ENCODE results near the gene KIF3A.

KIF3A gene

DNA sequence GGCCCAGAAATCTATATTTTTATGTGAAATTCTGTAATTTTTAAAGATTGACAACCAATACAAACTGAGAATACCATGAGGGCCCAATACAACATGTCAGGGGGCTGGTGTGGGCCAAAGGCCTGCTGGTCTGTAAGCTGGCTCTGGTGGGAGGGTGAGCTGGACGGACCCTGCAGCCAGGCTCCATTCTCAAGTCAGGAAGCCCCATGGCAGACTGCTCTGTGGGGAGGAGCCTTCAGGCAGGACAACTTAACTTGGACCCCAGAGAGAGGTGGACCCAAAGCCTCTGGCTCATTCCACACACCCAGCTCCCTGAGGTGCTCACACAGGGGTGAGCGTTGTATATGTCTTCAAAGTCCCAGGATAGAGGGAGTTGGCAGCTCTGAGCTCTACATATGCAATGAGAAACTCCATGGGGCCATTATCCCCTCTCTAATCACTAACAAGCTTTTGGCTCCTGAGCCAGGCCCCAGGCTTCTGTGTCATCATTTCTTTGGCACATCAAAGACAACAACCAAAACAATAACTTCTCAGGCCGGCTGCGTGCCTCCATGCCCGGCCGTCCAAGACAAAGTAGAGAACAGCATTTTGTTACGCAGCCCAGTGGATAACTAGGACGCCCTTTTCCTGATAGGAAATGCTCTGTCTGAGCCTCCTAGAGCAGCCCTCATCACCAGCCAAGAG lies 33.3 kb upstream of the KIF3A start:
- no peak for DNase-seq

DNA sequence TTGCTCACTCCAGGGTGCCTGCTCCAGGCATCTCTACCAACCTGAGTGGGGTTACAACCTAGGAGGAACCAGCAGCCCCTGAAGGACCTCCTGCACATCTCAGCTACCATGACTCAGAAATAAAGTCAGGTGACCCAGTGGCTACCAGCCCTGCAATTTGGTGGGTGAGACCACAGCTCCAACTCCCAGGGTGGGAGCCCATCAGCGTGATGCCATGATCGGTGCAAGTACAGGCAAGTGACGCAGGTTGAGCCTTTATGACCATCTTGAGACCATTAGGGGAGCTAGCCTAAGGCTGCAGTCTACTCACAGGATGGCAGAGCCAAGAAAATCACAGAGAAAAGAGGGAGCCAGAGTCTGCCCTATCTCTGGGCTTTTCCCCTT lies 31.1 kb upstream of the KIF3A start:
- no peak for DNase-seq

DNA sequence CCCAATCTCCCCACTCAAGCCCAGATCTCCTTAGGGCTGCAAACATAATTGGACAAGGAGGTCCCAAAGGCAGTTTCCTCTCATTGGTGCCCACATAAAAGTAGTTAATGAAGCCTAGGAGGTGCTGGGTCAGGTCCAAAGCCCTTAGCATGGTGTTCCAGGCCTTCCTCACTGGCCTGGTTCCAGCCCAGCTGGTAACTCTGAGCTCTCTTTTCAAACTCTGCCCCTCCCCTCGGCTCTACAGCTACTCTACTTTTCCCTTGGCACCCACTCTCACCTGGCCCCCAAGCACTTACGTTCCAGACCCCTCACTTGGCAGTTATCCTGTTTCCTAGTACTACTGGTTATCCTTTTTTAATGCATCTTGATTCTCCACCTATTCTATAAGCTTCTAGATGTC lies 29.8 kb upstream of the KIF3A start:
- DNase-seq = no peak

DNA sequence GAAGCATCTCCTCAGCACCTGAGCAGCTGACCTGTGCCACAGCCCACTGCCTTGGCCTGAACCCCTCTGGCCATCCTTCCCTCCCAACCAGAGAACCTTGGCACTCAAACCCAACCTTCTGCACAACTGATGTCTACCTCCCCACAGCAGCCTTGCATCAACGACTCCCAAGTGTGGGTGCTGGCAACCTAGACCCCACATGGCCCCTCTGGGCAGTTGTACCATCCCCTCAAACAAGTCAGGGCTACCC lies 29.4 kb upstream of the KIF3A start:
- no peak for DNase-seq

DNA sequence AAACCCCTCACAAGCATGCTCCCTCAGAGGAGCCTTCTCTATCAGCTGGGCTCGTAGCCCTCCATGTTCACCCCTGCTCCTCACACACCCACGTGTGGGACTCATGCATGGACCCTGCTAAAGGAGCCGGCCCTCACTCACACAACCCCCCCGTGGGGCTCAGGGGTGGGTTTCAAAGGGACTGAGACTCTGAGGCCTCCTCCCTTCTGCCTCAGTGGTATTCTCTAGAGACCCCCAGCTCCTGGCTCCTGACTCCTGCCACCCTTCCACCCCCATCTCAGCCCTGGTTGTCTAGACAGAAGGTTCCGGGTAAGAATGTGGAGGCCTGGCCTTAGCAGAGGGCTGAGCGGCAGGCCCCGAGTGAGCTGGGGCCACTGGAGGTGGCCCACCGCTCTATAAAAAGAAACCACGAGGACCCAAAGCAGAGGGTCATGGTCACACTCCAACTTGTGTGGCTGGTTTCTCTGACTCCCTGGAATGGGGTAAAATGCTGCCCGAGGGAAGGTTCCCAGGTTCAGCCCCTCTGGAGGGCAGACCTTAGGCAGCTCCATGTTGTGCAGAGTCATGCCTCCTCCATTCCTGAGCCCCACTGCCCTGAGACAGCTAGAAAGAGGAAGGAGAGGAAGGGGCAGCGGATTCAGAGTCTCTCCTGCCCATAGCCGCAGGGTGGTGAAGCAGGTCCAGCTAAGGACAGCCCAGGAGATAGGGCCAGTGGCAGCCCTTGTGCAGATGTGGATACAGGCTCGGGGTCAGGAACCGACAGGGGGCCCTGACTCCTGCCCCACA lies 28.9 kb upstream of the KIF3A start:
- no peak for DNase-seq

DNA sequence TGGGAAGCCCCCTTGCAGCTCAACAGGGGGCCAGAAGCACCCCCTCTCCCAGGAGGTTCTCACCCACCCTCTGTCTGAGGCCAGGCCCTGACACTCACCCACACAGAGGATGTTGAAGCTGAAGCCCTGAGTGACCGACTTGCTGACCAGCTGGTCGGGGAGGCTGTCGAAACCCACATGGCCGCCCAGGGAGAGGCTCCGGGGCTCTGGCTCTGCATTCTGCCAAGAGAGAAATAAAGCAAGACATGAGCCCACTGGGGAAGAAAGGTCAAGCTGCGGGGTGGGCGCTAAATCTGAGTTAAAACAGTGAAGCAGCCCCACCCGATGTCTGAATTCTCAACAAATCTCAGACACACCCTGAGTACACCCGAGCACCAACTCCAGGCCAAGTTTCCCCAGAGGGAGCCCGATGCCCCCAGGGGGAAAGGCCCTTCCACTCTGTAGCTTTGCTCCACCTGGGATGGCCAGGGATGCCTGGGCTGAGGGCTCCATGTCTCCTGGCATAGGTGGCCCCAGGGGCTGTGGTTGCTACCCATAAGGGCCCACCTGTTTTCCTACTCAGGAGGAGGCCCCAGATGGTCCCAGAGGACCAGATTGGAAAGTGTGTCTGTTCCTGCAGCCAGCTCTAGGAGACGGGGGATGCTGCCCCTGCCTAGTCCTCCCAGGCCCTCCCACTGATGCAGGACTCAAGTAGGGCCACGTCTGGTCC lies 28.1 kb upstream of the KIF3A start:
- DNase-seq = no peak

DNA sequence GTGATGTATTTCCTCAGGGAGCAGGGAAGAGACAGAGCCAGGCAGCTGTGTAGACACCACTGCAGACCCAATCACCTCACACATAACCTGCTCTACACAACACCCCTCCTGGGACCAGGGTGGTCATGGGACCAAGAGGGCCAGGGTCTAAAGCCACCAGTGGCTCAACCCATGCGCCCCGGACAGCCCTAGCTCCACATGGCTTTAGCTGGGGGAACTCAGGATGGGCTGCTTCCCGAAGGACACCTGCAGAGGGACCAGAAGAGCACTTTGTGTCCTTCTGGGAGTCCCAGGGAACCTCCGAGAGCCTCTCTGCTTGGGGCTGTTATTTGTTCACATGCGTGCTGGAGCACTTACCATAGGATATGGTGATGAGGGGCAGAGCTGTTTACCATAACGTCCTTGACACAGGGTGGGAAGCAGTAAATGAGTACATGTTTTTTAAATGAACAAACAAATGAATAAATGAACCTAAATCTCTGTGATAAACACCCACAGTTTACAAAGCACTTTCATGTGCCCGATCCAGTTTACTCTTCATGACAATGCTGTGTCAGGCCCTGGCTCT lies 27.4 kb upstream of the KIF3A start:
- no peak for DNase-seq

DNA sequence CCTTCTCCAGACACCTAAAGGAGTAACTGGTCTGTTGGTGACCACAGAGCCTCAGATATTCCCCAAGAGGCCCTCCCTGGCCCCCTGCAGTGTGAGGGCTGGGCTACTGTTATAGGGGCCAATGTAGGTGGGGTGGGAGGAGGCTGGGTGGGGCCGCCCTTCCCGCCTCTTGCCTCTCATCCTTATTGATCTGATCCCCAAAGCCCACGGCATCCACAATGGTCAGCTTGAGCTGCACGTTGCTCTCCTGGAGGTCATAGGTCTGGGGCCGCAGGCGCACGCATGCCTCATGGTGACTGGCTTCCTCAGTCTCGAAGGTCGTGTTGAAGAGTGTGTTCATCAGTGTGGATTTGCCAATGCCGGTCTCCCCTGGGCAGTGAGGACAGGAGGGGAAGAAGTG lies 26.7 kb upstream of the KIF3A start:
- no peak for DNase-seq

DNA sequence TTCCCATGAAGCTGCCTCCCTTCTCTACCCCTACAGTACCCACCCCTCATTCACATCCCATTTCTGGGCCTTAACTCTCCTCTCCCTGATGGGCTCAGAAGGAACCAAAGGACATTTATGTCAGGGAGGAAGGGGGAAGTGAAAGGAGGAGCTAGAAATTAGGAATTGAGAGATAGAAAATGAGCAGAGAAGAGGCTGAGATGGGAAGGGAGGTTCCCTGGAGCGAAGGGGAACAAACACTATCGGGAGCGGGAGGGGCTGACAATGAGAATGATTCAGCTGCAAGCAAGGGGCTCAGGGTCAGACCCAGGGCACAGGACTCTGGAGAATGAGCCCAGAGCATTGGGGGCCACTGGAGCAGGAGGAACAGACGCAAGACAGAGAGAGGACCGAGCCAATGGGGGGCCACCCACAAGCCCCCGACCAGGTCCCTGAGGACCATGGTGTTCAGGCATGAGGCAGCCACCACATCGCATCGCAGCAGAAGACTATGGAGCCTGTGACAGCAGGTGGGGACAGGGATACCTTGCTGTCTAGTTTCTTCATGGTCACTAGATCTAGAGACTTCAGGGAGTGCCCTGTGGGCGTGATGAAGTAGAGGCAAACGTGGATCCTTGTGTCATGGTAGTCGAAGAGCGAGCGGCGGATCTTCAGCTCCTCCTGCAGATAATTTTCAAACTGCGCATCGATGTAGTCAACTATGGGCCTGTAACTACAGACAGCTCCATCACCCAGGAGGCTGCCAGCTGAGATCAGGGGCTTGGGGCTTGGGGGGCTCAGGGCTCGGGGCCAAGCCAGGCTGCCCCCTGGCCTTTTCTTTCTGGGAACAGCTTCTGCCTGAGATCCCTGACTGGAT lies 26.1 kb upstream of the KIF3A start:
- no peak for DNase-seq

DNA sequence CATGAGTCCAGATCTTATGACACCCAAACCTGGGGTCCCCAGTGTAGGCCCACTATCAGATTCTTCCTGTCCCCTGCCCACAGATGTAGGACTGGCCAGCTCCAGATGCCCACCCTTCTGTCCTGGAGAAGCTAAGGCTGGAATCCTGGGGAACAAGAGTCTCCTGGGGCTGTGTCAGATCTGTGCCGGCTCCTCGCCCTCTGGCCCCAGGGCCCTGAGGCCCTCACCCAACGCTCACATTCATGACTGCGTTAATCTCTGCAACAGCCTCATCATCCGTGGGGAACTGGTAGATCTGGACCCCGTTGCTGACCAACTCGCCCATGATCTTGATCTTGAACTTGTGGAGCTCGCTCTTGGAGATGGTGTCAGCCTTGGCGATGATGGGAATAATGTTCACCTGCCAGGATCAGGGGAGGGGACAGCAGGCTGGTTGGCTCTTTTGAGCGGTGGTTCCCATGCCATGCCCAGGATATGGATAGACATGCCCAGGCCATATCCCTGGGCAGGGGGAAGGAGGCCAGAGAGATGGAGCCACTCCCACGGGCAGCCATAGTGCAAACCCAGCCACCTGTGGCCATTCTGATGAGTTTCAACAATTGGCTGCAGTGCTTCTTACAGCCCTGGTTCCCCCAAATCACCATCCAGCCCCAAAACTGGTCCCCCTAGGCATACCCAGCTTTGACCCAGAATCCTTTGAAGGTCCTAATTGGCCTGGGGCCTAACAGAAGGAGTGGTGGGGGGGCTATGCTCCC lies 25.1 kb upstream of the KIF3A start:
- no peak for DNase-seq

DNA sequence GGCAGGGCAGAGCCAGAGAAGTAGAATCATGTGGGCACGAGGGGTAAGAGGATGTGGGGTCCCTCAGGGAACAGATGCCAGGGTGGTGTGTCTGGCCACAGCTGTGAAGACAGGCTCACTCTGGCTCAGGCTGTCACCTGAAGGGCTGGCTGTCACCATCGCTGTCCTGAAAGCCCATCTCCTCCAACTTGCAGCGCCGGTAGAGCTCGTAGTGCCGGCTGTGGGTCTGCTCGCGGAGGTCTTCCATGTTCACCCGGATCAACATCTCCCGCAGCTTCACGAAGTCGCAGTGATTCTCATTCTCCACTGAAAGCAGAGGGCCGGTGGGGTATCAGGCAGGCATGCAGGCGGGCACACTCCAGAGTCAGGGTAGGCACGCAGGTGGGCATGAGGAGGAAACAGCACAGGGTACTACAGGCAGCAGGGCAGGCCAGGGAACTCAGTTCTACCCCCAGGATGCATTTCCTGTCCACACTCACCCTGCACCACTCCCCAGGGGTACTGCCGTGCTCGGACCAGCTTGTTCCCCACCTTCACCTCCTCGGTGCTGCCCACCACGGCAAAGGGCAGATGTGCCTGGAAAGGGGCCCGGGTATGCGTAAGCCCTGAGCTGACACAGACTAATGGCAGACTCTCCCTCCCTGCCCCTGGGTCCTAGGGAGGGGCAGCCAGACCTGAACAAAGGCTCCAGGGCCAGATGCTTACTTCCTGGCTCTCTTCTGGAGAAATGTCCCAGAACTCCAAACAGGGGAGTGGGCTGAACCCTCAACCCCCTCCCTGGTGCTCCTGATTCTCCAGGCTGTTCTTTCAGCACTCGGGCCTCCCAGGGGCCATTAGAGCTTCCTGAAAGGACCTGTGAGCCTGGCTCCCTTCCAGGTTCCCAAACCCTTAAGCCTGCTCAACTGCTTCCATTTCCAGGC lies 24.2 kb upstream of the KIF3A start:
- no peak for DNase-seq

DNA sequence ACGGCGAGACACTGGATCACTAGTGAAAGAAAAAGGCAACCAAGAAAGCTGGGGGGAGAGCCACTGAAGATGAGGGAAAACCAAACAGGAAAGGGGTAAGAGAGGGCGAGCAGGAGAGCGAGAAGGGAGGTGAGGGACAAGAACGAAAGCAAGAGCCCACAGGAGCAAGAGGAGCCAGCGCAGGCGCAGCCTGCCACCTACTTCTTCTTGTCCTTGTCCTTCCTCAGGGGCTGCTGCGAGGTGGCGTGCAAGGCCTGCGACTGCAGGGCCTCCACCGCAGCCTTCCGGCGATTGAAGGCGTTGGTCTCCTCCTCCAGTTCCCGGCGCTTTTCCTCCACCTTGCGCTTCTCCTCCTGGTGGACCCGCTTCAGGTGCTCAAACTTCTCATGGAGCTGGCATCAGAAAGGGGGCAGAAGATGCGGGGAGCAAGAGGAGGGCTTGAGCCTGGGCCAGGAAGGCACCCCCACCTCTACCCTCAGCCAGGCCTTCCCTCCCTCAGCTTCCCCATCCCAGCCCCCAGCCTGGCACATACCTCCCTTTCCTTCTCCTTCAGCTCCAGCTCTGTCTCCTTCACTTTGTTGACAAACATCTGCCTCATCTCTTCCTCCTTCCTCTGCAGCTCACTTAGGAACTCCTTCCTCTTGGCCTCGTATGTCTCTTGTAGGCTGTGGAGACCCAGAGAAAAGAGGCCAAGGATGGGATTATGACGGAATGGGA lies 23.4 kb upstream of the KIF3A start:
- DNase-seq = no peak

DNA sequence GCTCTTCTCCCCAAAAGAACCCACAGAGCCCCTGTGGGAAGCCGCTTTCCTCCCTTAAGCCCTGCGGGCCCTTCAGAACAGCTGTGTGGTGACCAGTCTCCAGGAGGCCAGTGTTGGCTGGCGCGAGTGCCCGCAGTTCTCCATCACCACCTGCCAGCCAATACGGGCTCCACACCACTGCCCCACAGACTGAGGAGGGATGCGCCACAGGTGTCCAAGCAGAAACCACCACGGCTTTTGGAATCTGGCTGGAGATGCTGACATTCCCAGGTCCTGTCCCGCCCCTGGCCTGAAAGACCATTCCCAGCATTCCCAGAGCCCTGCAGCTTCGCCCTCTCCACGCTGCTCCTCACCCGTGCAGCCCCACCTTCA lies 22.7 kb upstream of the KIF3A start:
- DNase-seq = no peak

DNA sequence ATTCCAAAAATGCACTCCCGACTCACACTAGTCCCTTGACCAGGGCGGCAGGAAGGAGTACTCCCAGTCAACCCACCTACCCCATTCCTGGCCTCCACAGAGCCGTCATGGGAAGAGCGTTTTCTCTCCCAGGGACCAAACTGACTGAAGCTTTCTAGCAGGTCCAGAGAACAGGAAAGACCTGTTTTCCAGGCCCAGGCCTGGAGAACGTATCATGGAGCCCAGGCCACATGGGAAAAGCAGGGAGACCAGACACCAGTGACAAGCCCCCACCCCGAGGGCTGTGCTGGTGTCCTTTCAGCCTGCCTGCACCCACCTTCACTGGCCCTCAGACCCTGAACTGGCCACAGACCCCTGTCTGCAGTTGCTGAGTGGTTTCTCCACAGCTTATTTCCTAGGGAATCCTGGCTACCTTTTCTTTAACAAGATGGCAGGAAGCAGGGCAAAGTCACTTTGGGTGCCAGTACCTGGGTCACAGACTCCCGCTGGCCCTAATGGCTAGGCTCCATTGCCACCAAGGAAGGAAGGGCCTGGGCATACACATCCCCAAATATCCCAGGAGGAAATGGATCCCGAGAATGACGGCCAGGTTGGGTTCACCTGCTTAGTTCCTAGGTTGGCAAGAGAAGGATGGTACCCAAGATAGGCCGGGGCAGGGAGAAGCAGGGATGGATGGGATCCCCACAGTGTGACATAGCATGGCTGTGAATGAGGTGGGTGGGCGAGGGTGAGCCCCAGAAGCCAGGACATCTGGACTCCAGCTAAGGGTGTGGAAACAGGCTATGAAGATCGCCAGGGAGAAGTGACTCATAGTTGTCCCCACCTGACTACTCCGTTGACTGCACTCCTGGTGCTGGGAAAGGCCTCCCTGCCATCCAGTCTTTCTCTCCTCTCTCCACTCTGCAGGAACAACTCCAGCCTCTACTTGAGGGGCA lies 22.0 kb upstream of the KIF3A start:
- no peak for DNase-seq

DNA sequence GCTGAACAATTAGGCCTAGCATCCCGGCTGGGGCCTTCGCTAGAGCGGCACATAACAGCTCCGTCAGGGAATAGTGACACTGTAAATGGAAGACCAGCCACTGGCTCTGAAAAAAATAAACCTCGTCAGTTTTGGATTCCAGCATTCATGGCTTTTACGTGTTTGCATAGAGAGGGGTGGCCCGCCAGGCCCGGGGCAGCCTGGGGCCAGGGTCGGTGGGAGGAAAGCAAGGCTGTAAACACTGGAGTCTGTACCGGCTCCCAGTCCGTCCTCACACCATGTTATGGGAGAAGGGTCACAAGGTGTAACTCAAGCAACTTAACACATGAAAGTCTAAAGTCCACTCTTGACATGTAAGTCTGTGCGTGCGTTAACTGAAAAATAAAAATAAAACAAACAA lies 21.1 kb upstream of the KIF3A start:
- DNase-seq = no peak

DNA sequence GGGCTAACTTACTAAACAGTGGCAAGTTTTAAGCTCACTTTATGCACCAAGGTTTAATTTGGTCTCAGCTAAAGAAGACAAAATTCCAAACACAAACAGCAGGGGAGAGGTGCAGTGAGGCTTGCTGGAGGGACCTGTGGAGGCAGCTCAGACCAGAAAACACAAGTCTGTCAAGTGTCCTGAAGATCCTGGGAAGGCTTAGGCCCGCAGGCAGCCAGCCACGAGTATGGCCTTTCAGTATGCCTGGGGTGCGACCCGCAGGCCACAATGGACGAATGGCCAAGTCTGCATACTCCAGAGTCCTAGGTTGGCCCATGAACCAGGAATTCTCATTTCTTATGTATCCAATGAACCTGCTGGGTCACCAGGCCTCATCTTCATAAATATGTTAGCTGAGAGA lies 19.2 kb upstream of the KIF3A start:
- DNase-seq = no peak

DNA sequence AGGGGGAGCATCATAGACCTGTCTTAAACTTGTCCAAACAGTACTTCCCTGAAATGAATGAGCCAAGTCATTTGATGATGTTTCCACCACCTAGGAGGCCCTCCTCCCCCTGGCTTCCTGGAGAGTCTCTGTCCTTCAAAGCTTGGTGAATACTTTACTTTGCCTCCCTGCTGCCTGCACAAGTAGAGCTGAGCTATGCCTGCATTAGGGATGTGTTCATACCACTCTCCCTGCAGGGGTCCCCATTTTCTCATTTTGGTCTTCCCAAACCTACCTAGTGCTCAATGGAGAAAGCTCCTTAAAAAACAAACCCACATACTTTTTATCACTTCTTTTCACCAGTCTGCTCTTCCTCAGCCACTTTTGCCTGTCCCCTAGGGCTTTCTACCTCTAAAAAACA lies 17.6 kb upstream of the KIF3A start:
- no peak for DNase-seq

DNA sequence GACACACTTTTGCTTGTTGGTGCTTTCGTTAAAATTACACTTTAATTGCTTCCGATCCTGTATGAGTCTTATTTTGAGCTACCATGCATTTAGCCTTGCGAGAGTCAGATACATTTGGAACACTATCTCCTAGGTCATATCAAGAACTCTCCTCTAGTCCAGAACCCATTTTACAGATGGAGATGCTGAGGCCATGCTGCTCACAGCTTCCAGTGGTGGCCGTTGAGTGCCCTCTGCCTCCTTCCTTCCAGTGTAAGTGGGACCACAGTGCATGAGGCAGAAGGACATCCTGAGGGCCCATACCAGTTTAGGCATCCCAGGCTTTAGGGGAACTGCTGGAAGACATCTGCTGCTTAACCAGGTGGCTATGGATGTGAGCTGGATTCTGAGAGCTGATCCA lies 16.8 kb upstream of the KIF3A start:
- no peak for DNase-seq
